Measurements from ENCODE around the gene CNBD2. TPM values are rescaled to one million over a fixed set of nuclear protein-coding genes. Genes with fewer than 3 reads are reported as not detected.
"Not testable (repeated sequence)": the region's sequence is repeated elsewhere in the genome, so short reads cannot be mapped to it uniquely, and the experiment has no call there.

The CNBD2 gene
- total RNA-seq, 1 experiment from 2014 or later, result 7.1 TPM

DNA sequence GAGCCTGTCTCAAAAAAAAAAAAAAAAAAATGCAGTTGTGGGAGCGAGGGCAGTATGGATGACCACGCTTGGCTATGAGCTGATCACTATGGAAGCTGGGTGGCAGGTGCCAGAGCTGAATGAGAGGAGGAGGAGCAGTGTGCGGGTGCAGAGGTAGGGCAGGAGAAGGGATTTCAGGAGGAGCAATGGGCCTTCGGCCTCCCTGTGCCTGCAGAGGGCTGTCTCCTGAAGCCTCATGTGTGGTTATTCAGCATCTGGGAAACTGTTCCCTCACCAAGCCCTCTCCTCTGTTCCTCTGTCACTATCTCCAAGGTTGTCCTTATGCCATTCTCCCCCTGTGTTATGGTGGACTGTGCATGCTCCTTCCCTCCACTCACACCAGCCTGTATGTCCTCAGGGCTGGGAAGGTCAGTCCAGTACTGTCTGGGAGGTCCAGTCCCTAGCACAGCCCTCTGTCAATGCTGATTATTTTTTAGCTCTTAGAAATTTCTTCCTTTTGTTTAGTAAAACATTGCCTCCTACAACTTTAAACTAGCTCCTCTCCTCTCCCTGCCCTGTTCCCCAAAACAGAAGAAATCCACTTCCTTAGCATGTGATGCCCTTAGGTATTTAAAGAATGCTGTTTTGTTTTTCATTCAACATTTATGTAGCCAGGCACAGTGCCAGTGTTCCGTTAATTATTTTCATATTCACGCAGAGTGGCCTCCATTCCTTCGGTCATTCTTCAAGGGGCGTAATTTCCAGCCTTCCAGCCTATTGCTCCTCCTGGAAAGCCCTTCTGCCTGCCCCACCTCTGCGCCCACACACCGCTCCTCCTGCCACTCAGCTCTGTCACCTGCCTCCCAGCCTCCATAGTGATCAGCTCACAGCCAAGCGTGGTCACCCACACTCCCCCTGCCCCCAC lies 48.9 kb downstream of the CNBD2 start:
- DNase-seq (ENCODE audit: extremely low read depth, low read depth), result no peak

GRCh38 chr20:36018208-36018988 lies 50.0 kb downstream of the CNBD2 start:
- no peak for DNase-seq (ENCODE audit: extremely low read depth, low read depth)

DNA sequence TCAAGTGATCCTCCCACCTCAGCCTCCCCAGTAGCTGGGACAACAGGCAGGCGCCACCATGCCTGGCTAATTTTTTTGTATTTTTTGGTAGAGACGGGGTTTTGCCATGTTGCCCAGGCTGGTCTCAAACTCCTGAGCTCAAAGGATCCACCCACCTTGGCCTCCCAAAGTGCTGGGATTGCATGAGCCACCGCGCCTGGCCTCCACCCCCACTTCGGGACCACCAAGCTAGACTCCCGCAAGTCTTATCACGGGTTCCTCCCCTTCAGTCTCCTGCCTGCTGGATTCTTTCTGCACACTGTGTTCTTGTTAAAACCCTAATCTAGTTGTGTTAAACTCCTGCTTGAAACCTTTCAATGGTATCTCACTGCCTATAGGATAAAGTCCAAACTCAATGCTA lies 57.7 kb downstream of the CNBD2 start:
- DNase-seq (ENCODE audit: extremely low read depth, low read depth), result not testable (repeated sequence)

- DNase-seq (ENCODE audit: extremely low read depth, low read depth), result no peak
Measured at GRCh38 chr20:36028106-36028808, 59.9 kb downstream of the CNBD2 start.

DNA sequence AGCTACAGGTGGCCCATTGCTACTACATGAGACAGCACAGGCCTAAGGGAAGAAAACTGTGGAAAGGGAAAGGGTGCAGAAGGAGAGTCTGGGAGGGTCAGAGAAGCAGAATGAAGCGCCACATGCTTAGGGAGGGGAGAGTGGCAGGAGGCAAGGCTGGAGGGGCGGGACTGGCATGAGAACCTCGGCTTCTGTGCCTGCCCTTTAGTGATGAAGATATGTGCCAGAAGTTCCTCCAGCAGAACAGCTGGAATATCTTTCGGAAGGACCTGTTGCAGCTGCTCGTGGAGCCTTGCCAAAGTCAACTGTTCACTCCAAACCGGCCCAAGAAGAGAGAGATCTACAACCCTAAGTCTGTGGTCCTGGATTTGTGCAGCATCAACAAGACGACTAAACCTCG lies 61.8 kb downstream of the CNBD2 start:
- DNase-seq (ENCODE audit: extremely low read depth, low read depth), result no peak

GRCh38 chr20:36031806-36032205 lies 63.4 kb downstream of the CNBD2 start:
- DNase-seq (ENCODE audit: extremely low read depth, low read depth), result no peak

GRCh38 chr20:36034875-36035274 lies 66.5 kb downstream of the CNBD2 start:
- DNase-seq (ENCODE audit: extremely low read depth, low read depth), result no peak

GRCh38 chr20:36035745-36036144 lies 67.4 kb downstream of the CNBD2 start:
- no peak for DNase-seq (ENCODE audit: extremely low read depth, low read depth)

GRCh38 chr20:36036688-36037087 lies 68.3 kb downstream of the CNBD2 start:
- DNase-seq (ENCODE audit: extremely low read depth, low read depth), result no peak

DNA sequence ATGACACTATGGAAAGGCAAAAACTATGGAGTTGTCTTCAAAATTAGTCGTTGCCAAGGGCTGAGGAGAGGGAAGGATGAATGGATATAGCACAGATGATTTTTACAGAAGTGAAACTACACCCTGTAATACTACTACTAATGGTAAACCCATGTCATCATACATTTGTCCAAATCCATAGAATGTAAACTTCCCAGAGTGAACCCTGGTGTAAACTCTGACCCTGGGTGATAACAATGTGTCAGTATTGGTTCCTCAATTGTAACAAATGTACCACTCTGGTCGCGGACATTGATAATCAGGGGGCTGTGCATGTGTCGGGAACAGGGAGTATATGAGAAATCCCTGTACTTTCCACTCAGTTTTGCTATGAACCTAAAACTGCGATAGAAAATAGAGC lies 72.2 kb downstream of the CNBD2 start:
- DNase-seq (ENCODE audit: extremely low read depth, low read depth), result no peak

DNA sequence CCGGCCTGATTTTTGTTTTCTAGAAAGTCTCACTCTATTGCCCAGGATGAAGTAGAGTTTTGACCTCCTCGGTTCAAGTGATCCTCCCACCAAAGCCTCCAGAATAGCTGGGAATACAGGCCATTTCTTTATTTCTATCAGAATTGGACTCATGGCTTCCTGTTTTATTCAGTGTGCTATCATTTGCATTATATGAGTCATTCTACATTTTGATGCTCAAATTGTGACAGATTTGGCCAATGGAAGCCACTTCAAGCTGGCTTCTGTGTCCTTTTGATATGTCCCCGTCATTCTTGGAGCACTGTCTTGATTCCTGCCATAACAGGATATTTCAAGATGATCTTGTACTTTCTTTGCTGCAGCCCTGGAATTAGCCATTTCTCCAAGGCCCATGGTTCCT lies 75.1 kb downstream of the CNBD2 start:
- DNase-seq (ENCODE audit: extremely low read depth, low read depth), result no peak

DNA sequence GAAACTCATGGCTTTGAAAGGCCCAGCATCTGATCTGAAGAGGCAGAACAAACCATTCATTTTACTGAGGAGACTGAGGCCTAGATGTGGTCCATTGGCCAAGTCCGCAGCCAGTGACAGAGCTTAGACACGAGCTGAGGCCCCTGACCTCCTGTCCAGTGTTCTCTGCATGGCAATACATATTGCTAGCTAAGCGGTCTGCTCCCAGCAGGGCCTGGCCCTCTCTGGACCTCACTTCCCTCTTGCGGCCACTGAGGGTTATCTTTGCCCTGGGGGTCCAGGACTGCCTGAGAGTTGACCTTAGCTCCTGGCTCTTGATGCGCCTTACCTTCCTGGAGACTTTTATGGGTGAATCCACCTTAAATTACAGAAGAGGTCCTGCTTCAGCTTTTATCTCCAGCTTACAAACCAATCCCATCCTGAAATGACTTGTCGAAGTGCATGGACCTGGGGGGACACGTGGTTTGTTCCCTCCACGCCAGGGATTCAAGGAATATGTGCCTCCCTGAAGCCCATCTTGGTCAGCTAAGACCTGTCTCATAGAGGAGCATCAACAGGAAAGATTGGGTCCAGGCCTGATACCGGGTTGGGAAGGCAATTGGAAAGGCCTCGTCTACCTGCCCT lies 75.6 kb downstream of the CNBD2 start:
- no peak for DNase-seq (ENCODE audit: extremely low read depth, low read depth)

DNA sequence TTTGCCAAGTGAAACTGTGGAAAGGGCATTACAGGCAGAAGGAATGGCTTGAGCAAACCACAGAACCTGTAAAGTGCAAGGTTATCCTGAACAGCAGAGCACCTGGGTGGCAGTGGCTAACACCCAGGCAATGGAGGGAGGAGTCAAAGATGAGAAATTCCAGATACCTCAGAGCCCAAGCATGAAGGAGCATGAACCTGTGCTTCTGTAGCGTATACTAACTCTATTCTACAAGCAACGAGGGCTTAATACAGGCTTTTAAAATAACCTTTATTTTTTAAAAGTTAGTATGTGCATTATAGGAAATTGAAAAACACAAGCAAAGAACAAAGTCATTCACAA lies 77.0 kb downstream of the CNBD2 start:
- no peak for DNase-seq (ENCODE audit: extremely low read depth, low read depth)

DNA sequence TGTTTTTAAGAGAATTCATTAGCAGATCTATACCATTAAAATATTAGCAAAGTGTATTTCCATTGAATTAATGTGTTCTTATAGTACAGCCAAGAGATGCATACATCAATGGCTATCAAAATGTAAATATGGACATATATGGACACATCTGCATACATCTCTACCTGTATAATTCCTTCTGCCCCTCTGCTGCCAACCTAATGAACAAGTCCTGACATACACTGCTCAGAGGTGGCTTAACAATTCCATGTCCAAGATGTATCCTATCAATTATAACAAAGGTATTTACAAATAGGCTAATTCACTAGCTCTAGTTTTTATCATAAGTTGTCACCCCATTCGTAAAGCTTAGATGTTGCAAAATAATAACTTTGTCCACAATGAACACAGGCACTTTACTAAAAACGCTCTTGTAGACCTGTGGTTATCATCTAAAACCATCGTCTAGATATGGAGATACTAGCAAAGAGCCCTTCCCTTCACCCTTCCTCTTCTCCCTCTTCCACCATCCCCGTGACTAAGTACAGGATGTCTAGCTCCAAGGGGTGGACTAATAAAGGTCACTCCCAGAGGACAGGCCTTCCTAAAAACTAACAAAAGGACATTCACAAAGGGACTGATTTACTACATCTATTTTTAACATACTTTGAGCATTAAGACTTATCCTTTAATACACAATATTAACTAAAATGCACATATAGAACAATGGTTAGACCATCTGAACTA lies 77.8 kb downstream of the CNBD2 start:
- DNase-seq (ENCODE audit: extremely low read depth, low read depth), result not testable (repeated sequence)

DNA sequence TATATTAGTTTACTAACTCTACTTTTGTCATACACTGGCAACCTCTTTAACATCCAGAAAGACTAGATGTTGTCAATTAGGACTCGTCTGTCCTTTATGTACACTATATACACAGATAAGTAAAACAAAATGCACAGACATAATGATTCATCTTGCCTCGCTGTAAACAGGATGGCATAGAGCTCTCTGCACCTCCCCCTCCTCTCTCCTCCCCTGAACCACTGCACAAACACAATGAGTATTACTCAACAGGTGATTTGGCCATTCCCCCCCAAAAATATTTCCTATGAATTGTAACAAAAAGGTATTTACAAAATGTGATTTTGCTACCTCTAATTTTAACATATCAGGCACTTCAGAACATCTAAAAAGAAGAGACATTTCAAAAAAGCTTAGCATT lies 81.0 kb downstream of the CNBD2 start:
- not testable (repeated sequence) for DNase-seq (ENCODE audit: extremely low read depth, low read depth)

GRCh38 chr20:36050436-36051317 lies 82.3 kb downstream of the CNBD2 start:
- DNase-seq (ENCODE audit: extremely low read depth, low read depth), result peak; percentile 86

DNA sequence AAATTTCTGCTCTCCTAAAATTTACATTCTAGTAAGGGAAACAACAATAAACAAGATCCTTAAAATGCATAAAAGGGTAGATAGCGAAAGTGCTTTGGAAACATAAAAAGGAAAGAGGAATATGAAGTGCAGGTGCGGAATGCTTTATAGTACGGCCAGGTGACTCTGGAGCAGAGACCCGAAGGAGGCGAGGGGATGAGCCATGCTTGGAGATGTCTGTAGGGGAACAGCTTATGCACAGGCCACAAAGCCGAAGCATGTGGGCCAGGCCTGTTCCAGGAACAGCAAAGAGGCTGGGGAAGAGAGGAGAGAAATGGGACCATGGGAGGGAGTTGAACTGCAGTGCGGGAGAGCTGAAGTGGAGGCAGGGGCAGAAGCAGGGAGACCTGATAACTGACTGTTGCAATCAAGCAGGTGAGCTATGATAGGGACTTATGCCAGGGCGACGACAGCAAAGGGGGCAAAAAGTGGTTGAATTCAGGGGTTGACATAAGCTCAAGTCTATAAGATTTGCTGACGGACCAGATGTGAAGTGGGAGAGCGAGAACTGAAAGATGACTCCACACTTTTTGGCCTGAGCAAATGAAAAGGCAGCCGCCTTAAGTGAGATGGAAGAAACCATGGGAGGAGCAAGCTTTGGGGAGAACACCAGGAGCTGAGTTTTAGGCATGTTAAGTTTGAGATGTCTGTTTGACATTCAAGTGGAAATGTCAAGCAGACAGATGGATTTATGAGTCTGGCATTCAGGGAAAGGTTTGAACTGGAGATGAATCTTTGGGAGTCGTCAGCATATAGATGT lies 83.1 kb downstream of the CNBD2 start:
- DNase-seq (ENCODE audit: extremely low read depth, low read depth), result no peak

GRCh38 chr20:36052117-36052513 lies 83.7 kb downstream of the CNBD2 start:
- no peak for DNase-seq (ENCODE audit: extremely low read depth, low read depth)

All from NCI-H460 (cell line).